Trophoblast cell (in vitro differentiated cells and primary cell): ENCODE results near the gene XAF1.

Source experiments
- DNase-seq, 2 donors: peaks; one replicate each; pipeline ENCODE4 v3.0.0-alpha.2; 2016
- H2AFZ ChIP-seq: 2 replicates; pipeline ENCODE4 v1.6.1; 2013; ENCODE audit warnings: low read length, moderate library complexity, mild to moderate bottlenecking; ENCODE audit not compliant: insufficient read depth, poor library complexity
- H2AK5ac ChIP-seq: 2 replicates; pipeline ENCODE4 v1.6.1; 2013; ENCODE audit warnings: mild to moderate bottlenecking, low read length
- H2BK120ac ChIP-seq: 2 replicates; pipeline ENCODE4 v1.6.1; 2013; ENCODE audit warnings: low read length, mild to moderate bottlenecking, moderate library complexity; ENCODE audit not compliant: insufficient read depth, poor library complexity
- H2BK12ac ChIP-seq: 2 replicates; pipeline ENCODE4 v1.6.1; 2013; ENCODE audit warnings: mild to moderate bottlenecking, low read length, moderate library complexity
- H2BK5ac ChIP-seq: 2 replicates; pipeline ENCODE4 v1.6.1; 2013; ENCODE audit warnings: low read length, low read depth, moderate library complexity, mild to moderate bottlenecking; ENCODE audit not compliant: poor library complexity
- H3K14ac ChIP-seq: 2 replicates; pipeline ENCODE4 v1.6.1; 2013; ENCODE audit warnings: mild to moderate bottlenecking, low read length
- H3K18ac ChIP-seq: 2 replicates; pipeline ENCODE4 v1.6.1; 2013; ENCODE audit warnings: mild to moderate bottlenecking, low read length
- H3K23ac ChIP-seq: 2 replicates; pipeline ENCODE4 v1.6.1; 2013; ENCODE audit warnings: low read length
- H3K27ac ChIP-seq: 2 replicates; pipeline ENCODE4 v1.5.1; 2013; ENCODE audit warnings: low read depth, mild to moderate bottlenecking, inconsistent platforms, low read length, moderate library complexity
- H3K27me3 ChIP-seq: 2 replicates; pipeline ENCODE4 v1.6.1; 2013; ENCODE audit warnings: inconsistent platforms, mild to moderate bottlenecking, low read length, moderate library complexity; ENCODE audit not compliant: insufficient read depth
- H3K36me3 ChIP-seq, 2 experiments: 1 replicate in 1 of 2; 2 replicates in 1 of 2; pipeline ENCODE4 v1.6.1; 2013; ENCODE audit warnings: low read length in 2 of 2, mild to moderate bottlenecking in 2 of 2, moderate library complexity in 1 of 2; ENCODE audit not compliant: insufficient read depth in 2 of 2, control insufficient read depth in 1 of 2
- H3K4ac ChIP-seq: 2 replicates; pipeline ENCODE4 v1.6.1; 2013; ENCODE audit warnings: low read depth, mild to moderate bottlenecking, low read length, moderate library complexity
- H3K4me1 ChIP-seq, 2 experiments: 1 replicate in 1 of 2; 2 replicates in 1 of 2; pipeline ENCODE4 v1.6.1; 2013; ENCODE audit warnings: low read length in 2 of 2, mild to moderate bottlenecking in 2 of 2, moderate library complexity in 1 of 2; ENCODE audit not compliant: insufficient read depth in 2 of 2, control insufficient read depth in 1 of 2
- H3K4me2 ChIP-seq: 2 replicates; pipeline ENCODE4 v1.6.1; 2013; ENCODE audit warnings: inconsistent platforms, mild to moderate bottlenecking, low read length, moderate library complexity
- H3K4me3 ChIP-seq: 2 replicates; pipeline ENCODE4 v1.5.1; 2013; ENCODE audit warnings: mild to moderate bottlenecking, low read depth, low read length, inconsistent platforms
- H3K79me1 ChIP-seq: one replicate; pipeline ENCODE4 v1.6.1; 2013; ENCODE audit warnings: low read length
- H3K79me2 ChIP-seq: 2 replicates; pipeline ENCODE4 v1.6.1; 2013; ENCODE audit warnings: low read length, mild to moderate bottlenecking; ENCODE audit not compliant: control insufficient read depth, insufficient read depth, poor library complexity
- H3K9ac ChIP-seq: 2 replicates; pipeline ENCODE4 v1.6.1; 2013; ENCODE audit warnings: mild to moderate bottlenecking, low read length
- H3K9me3 ChIP-seq: 2 replicates; pipeline ENCODE4 v1.6.1; 2013; ENCODE audit warnings: low read depth, mild to moderate bottlenecking, control low read depth, inconsistent platforms, low read length; ENCODE audit not compliant: insufficient read depth
- H4K12ac ChIP-seq: 2 replicates; pipeline ENCODE4 v1.6.1; 2013; ENCODE audit warnings: low read depth, mild to moderate bottlenecking, low read length, moderate library complexity
- H4K8ac ChIP-seq: 2 replicates; pipeline ENCODE4 v1.6.1; 2013; ENCODE audit warnings: low read depth, mild to moderate bottlenecking, low read length, moderate library complexity
- H4K91ac ChIP-seq: one replicate; pipeline ENCODE4 v1.6.1; 2013; ENCODE audit warnings: low read depth, mild to moderate bottlenecking, low read length, moderate library complexity
- WGBS: extraction: QIAGEN DNeasy Blood & Tissue Kit; methylation state at CpG from one replicate; pipeline ENCODE4 v1.1.7; 2013; ENCODE audit warnings: missing lambda C conversion rate; ENCODE audit not compliant: insufficient read length, insufficient coverage; ENCODE audit errors: extremely low coverage; 5-methylcytosine and 5-hydroxymethylcytosine counted together

XAF1 gene

DNA sequence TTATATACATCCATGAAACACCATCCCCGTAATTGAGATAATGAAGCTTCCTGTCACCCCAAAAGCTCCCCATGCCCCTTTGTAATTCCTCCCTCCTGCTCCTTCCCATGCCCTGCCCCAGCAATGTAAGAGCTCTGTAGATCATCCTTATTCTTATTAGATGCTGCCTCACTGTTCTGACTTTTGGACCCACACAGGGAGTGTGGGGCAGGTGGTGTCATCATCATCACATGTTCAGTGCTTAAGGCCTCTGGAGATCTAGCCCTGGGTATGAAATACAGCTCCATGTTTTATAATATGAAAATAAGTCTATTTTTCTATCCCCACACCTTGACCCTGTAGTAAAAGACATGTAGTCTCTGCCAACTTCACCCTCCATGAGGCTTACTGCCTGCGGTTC, 1.9 kb downstream of the XAF1 start:
- peaks cover 13% of the 10 kb centered on the region for H3K79me1 ChIP-seq

DNA sequence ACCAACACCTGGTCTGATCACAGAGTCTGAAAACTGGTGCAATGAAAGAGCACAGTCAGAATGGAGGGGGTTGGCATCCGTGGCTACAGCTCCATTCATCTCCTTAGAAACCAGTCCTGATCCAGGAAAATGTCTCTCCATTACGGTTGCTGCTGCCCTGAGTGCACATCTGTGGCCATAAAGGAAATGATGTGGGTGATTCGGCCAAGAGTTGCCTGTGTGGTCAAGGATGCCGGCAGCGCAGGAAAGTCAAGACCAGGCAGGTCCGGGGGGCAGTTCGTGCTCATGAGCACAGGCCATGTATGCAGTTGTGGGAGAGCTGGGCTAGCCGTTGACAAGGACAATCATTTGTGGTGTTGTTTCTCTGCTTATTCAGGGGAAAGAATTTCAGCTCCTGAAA, 5.9 kb downstream of the XAF1 start:
- no CpG with 5 or more reads among the region's 8 CpGs for WGBS
- no peak overlapping the region for H3K4me3 ChIP-seq
- no peaks in the 10 kb centered on the region for H3K36me3 ChIP-seq
- H2AK5ac ChIP-seq, result no peak overlapping the region
- H3K27me3 ChIP-seq, result peaks cover 3% of the 10 kb centered on the region
- no peak overlapping the region for H2BK5ac ChIP-seq
- H3K9me3 ChIP-seq, result peaks cover 2% of the 10 kb centered on the region
- no peak overlapping the region for H4K91ac ChIP-seq
- no peak overlapping the region for H3K4ac ChIP-seq
- no peak overlapping the region for H2BK12ac ChIP-seq
- no peak overlapping the region for H2AFZ ChIP-seq
- no peak overlapping the region for H3K4me2 ChIP-seq
- H3K18ac ChIP-seq, result no peak overlapping the region
- H4K12ac ChIP-seq, result no peak overlapping the region
- H3K79me2 ChIP-seq, result no peaks in the 10 kb centered on the region
- no peak overlapping the region for H3K14ac ChIP-seq
- H3K23ac ChIP-seq, result no peak overlapping the region
- no peak for DNase-seq
- H3K27ac ChIP-seq, result no peak overlapping the region
- no peak overlapping the region for H3K9ac ChIP-seq
- no peaks in the 10 kb centered on the region for H3K79me1 ChIP-seq
- no peaks in the 10 kb centered on the region for H3K4me1 ChIP-seq
- no peak overlapping the region for H4K8ac ChIP-seq
- no peak overlapping the region for H2BK120ac ChIP-seq

More for the DNA sequence above, 1.9 kb downstream of the XAF1 start:
- H3K36me3 ChIP-seq, result no peaks in the 10 kb centered on the region
- H2AK5ac ChIP-seq, result no peak overlapping the region
- no peak overlapping the region for H3K27ac ChIP-seq
- no peak overlapping the region for H2AFZ ChIP-seq
- H3K23ac ChIP-seq, result no peak overlapping the region
- DNase-seq, result no peak
- H4K91ac ChIP-seq, result no peak overlapping the region
- no peak overlapping the region for H2BK12ac ChIP-seq
- H4K12ac ChIP-seq, result no peak overlapping the region
- no peak overlapping the region for H3K18ac ChIP-seq
- H3K14ac ChIP-seq, result no peak overlapping the region
- peaks cover 2% of the 10 kb centered on the region for H3K9me3 ChIP-seq
- no peaks in the 10 kb centered on the region for H3K79me2 ChIP-seq
- peaks cover 3% of the 10 kb centered on the region for H3K27me3 ChIP-seq
- H3K4me3 ChIP-seq, result no peak overlapping the region
- H4K8ac ChIP-seq, result no peak overlapping the region
- no peak overlapping the region for H3K9ac ChIP-seq
- H2BK120ac ChIP-seq, result no peak overlapping the region
- H2BK5ac ChIP-seq, result no peak overlapping the region
- H3K4me2 ChIP-seq, result no peak overlapping the region
- no peak overlapping the region for H3K4ac ChIP-seq
- H3K4me1 ChIP-seq, result peaks cover 8 to 11% of the 10 kb centered on the region in 2 experiments
- no CpG with 5 or more reads among the region's 2 CpGs for WGBS

- H2AFZ ChIP-seq, result no peak overlapping the region
- no peak overlapping the region for H3K4me2 ChIP-seq
- H3K4me1 ChIP-seq, result no peaks in the 10 kb centered on the region
- H3K4me3 ChIP-seq, result no peak overlapping the region
- no peak overlapping the region for H2BK5ac ChIP-seq
- no peak overlapping the region for H2AK5ac ChIP-seq
- no peak overlapping the region for H2BK120ac ChIP-seq
- H4K12ac ChIP-seq, result no peak overlapping the region
- no peak overlapping the region for H2BK12ac ChIP-seq
- no peak for DNase-seq
- no peak overlapping the region for H3K14ac ChIP-seq
- WGBS, result no CpG with 5 or more reads among the region's 2 CpGs
- no peak overlapping the region for H3K27ac ChIP-seq
- no peak overlapping the region for H4K8ac ChIP-seq
- peaks cover 4% of the 10 kb centered on the region for H3K9me3 ChIP-seq
- no peaks in the 10 kb centered on the region for H3K27me3 ChIP-seq
- no peak overlapping the region for H3K9ac ChIP-seq
- H4K91ac ChIP-seq, result no peak overlapping the region
- no peak overlapping the region for H3K23ac ChIP-seq
- H3K18ac ChIP-seq, result no peak overlapping the region
- H3K36me3 ChIP-seq, result no peaks in the 10 kb centered on the region
- no peak overlapping the region for H3K4ac ChIP-seq
- H3K79me2 ChIP-seq, result no peaks in the 10 kb centered on the region
- no peaks in the 10 kb centered on the region for H3K79me1 ChIP-seq
Measured at GRCh38 chr17:6768447-6768846, 12.6 kb downstream of the XAF1 start.

GRCh38 chr17:6772016-6772415, 16.2 kb downstream of the XAF1 start:
- DNase-seq, result no peak
- Histone ChIP-seq H3K4me3 (no peak overlapping the region), H3K23ac (no peak overlapping the region), H2AFZ (no peak overlapping the region), H2BK12ac (no peak overlapping the region), H3K4ac (no peak overlapping the region), H3K79me2 (no peaks in the 10 kb centered on the region), H3K27ac (no peak overlapping the region), H3K4me1 (peaks cover 0 to 2% of the 10 kb centered on the region in 2 experiments), H3K36me3 (no peaks in the 10 kb centered on the region), H3K14ac (no peak overlapping the region), H4K8ac (no peak overlapping the region), H3K9ac (no peak overlapping the region), H3K9me3 (peaks cover 10% of the 10 kb centered on the region), H2AK5ac (no peak overlapping the region), H4K91ac (no peak overlapping the region), H2BK120ac (no peak overlapping the region), H3K27me3 (peaks cover 15% of the 10 kb centered on the region), H3K79me1 (no peaks in the 10 kb centered on the region), H2BK5ac (no peak overlapping the region), H3K4me2 (no peak overlapping the region), H3K18ac (no peak overlapping the region), H4K12ac (no peak overlapping the region)
- WGBS, result no CpG with 5 or more reads among the region's 1 CpG
